Activated CD4-positive, CD25-positive, alpha-beta regulatory T cell (primary cell): ENCODE results near the gene CD48.
"Not testable (repeated sequence)": the region's sequence is repeated elsewhere in the genome, so short reads cannot be mapped to it uniquely, and the experiment has no call there.

Source experiments
- DNase-seq, 4 experiments: peaks; one replicate each; lab custom pipeline; 2025; lab: John Stamatoyannopoulos, UW

Gene CD48

GRCh38 chr1:160652924-160653619 is 58.5 kb downstream of the CD48 start:
- no peak for DNase-seq

GRCh38 chr1:160652065-160652641 is 59.5 kb downstream of the CD48 start:
- DNase-seq = not testable (repeated sequence)

- DNase-seq = no peak
Observed at GRCh38 chr1:160651433-160652064, 60.1 kb downstream of the CD48 start.

- DNase-seq = no peak
Observed at GRCh38 chr1:160647329-160647720, 64.3 kb downstream of the CD48 start.

GRCh38 chr1:160646711-160647328 is 64.8 kb downstream of the CD48 start, which contains the start of gene SLAMF1:
Gene SLAMF1 (minus strand): TSS chr1:160647044. CDS start chr1:160646945, 99 bp downstream.
- no peak for DNase-seq

- DNase-seq = no peak
Observed at GRCh38 chr1:160646180-160646579, 65.4 kb downstream of the CD48 start.

DNA sequence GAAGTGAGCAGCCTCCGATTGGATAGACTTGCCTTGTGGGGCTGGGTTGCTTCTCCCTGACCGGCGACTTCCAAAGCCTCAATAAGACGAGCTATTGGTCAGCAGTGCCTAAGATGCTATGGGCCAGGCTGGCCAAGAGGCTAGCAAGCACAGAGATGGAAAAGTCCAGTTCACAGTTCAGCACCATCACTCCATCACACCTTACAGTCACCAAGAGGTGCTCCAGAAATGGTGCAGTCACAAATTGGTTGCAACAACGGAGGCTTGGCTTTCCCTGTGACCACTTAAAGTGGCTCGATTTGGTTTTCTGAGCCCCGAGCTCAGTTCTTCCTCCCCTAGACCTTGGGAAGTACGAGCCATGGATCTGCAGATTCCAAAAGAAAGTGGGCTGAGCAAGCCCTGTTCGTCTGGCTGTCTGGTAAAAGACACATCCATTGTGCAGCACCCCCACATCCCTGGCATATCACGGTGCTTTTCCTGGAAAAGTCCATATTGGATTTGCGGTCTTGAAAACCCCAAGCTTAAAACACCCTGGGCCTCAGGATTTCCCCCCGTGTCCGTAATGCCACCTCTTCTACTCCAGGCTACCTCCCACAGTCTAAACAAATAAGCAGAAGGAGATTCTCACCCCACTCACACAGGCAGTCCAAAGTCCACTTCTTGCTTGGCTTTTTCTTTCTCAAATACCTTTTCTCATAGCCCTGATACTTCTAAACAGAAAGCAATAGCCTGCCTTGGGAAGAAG is 66.1 kb downstream of the CD48 start:
- no peak for DNase-seq

DNA sequence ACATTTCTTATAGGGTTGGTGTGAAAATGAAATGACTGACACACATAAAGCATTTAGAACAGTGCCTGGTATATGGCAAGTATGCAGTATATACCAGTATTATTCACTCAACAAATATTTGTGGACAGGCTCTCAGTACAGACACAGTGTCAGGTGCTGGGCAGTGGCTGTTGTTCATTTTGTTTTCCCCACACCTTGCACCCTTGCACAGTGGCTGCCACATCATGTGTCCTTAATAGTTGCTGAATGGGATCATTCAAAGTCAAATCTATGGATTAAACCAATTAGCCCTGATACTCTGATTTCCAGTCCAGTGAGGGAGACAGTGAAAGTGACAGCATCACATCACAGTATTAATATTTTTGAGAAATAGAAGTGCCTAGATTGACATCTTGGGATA is 67.2 kb downstream of the CD48 start:
- DNase-seq = no peak

DNA sequence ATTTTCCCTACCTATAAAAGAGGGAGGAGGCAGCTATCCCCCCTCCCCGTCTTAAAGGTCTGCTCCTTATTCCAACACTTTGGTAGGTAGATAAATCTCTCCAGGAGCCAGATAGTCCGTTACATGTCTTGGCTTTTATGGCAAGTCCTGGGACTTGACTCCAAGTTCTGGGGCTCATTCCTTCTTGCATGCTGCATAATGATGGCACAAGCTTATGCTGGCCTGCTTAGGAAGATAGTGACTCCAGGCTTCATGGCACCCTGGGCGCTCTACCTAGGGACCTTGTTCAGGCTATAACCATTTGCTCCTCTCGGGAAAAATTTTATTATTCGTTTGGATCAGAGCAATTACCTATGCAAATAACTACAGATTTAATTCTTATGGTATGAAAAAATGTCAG is 68.5 kb downstream of the CD48 start:
- no peak for DNase-seq

DNA sequence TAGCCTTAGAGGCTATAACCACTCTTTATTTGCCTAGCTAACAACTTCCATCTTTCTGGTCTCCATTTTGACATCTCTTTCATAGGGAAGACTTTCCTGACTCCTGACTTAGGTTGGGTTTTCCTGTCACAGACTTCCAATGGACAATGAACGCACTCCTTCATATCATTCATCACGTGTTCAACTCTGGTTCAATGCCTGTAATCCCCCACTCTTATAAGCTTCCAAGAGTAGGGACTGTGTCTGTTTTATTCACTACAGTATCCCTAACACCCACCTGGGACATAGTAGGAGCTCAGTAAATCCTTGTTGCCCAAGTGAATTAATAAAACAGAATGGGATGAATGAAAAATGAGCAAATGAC is 69.4 kb downstream of the CD48 start:
- no peak for DNase-seq

- no peak for DNase-seq
Observed at GRCh38 chr1:160641323-160642280, 70.0 kb downstream of the CD48 start.

DNA sequence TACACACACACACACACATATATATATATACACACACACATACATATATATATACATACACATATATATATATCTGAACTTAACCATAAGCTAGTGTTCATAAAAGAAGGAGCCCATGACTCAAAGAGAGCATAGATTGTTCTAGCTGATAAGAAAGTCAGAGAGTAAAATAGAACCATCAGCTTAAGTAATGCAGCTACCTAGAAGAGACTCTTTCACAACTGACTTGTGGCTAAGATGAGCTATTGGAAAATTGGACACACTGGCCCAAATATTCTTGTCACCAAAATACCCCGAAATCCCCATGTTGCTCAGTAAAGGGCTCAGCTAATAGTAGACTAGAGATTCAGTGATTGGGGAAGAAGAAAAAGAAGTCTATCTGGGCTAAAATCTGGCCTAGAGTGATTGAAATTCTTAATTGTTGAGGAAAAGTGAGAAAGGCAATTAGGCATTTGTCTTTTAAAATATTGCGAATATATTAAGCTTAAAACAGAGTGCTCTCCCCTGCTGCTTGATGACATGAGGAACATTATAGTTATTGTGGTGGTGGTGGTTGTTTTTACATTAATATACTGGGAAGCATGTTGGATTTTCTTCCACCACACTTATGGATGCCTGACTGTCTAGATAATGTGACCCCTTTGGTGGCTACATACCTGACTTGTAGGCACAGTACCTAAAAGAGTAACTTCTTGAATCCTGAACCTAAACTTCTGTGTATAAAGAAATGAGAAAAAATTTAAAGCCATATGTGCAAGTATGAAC is 71.1 kb downstream of the CD48 start:
- DNase-seq = no peak

DNA sequence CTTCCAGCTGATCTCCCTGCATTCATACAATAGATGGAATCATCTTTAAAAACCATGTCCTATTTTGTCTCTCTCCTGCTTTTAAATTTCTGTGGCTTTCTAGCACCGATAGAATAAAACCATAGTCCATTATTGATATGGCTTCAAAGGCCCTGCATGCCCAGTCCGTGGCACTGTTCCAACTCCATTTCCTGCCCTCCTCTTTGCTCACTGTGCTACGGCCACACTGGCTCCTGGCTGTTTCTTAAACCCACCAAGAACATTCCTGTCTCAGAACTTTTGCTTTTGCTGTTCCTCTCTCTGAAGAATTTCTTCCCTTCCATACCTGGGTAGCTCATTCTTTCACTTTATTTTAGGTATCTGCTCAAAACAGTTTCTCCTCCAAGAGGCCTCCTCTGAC is 72.0 kb downstream of the CD48 start:
- no peak for DNase-seq

- DNase-seq = no peak
Observed at GRCh38 chr1:160638926-160639325, 72.7 kb downstream of the CD48 start.

GRCh38 chr1:160638540-160638857 is 73.1 kb downstream of the CD48 start:
- no peak for DNase-seq

GRCh38 chr1:160637821-160638539 is 73.6 kb downstream of the CD48 start:
- DNase-seq = no peak

DNA sequence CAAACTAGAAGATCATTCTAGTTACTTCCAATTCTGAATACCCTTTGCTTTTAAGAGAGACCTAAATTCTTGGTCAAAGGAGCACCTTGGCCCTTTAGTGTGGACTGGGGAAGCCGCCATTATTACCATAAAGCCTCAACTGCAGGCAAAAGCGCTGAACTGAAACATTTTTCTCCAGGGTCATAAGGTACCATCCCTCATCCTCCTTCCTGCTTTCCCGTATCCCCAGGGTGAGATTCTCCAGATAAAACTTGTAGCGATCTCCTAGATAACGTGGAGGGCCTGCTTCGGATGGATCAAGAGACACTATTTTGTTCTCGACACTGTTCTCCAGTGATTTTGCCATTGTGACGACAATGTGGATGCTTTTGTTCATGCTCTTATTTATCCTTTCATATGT is 74.6 kb downstream of the CD48 start:
- no peak for DNase-seq

GRCh38 chr1:160636547-160636946 is 75.1 kb downstream of the CD48 start:
- DNase-seq = no peak

DNA sequence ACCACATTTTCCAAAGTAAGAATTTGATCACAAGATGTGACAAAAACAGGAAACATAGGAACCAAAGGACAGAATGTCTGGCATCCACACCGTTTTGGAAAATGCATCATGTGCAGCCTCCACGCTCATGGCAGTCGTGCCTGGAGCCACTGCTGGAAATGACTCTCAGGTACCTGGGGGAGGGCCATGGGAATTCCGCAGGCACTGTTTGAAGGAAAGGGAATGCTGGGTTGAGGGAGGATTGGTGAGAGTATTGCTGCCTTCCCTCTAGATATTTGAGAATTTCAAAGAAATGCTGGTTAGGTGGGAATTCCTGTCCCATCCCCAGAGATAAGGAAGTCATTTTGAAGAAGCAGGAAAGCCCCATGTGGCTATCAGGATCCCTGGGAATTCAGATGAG is 75.5 kb downstream of the CD48 start:
- no peak for DNase-seq
